Measurements from ENCODE around the gene PLXNA4.

Gene PLXNA4

DNA sequence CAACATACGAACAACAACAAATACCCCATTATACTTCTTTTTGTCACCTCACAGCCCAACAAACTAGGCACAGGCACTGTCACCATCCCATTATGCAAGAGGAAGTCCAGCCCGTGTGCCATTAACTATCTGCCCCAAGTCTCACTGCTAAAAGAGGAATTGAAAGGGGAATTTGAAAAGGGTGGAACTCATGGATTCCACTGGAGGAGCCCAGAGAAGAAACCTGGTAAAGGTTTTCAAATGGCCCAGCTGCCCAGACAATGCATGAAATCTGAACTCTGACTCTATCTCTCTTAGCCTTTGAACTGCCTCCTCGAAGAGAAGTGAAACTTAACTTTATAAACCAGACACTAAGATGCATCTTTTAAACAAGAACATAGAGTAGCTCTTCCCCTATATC is 130.0 kb downstream of the PLXNA4 start:
- no peak overlapping the region for H3K27ac ChIP-seq (ENCODE audit: low read depth, low read length)
- no peak overlapping the region for H3K4me3 ChIP-seq (ENCODE audit: low read depth in 1 of 2, low read length in 2 of 2)
- no peak overlapping the region for H3K9ac ChIP-seq (ENCODE audit: low read length)
- no peaks in the 10 kb centered on the region for H3K27me3 ChIP-seq (ENCODE audit: control insufficient read depth in 1 of 2, insufficient read depth in 2 of 2, low read length in 2 of 2)
- no peaks in the 10 kb centered on the region for H3K36me3 ChIP-seq (ENCODE audit: insufficient read depth, low read length)
- H3K4me1 ChIP-seq (ENCODE audit: insufficient read depth, low read length) = no peaks in the 10 kb centered on the region
- no peaks in the 10 kb centered on the region for H3K9me3 ChIP-seq (ENCODE audit: low read length)

DNA sequence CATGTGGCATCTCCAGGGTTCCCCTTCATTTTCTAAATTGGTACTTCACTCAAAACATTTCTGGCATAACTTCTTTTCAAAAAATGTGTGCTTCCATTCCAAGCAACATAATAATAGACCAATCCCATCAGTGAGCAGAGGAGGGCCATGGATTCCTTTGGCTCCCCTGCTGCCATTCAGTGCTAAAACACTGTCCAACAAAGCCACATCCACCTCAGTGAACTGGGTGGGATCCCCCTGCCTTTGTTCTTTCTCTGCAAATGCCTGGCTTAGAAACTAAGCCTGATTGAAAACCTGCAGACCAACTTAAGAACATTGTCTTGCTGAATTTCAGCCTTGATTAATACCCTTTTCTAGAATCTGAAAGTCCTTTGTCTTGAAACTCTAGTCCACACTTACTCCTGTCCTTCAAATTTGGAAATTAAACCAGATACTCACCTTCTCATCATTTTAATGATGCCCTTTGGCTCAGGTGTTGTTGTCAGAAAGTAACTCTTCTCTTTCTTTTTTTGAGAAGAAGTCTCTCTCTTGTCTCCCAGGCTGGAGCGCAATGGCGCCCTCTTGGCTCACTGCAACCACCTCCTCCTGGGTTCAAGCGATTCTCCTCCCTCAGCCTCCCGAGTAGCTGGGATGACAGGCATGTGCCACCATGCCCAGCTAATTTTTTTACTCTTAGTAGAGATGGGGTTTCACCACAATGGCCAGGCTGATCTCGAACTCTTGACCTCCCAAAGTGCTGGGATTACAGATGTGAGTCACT is 132.3 kb downstream of the PLXNA4 start:
- no peak overlapping the region for H3K27ac ChIP-seq (ENCODE audit: low read depth, low read length)
- no peaks in the 10 kb centered on the region for H3K9me3 ChIP-seq (ENCODE audit: low read length)
- no peaks in the 10 kb centered on the region for H3K4me1 ChIP-seq (ENCODE audit: insufficient read depth, low read length)
- no peak overlapping the region for H3K4me3 ChIP-seq (ENCODE audit: low read depth in 1 of 2, low read length in 2 of 2)
- H3K36me3 ChIP-seq (ENCODE audit: insufficient read depth, low read length) = no peaks in the 10 kb centered on the region
- H3K9ac ChIP-seq (ENCODE audit: low read length) = no peak overlapping the region
- no peaks in the 10 kb centered on the region for H3K27me3 ChIP-seq (ENCODE audit: control insufficient read depth in 1 of 2, insufficient read depth in 2 of 2, low read length in 2 of 2)

DNA sequence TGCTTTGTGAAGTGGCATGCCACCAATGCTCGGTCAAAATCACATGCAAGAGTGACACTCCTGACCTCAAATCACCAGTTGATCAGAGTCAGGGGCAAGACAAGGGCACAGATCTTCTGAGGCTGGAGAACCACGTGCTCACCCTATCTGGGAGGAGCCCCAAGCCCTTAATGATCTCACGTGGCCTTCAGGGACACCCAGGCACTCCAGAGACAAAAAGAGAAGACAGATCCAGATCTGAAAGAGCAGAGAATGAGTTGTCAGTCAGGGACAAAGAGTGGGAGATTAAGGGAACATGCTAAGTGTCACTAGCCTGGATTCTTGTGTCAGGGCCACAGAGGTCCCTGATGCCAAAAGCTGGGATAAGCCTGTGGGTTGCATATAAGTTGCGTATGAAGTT is 134.3 kb downstream of the PLXNA4 start:
- Histone ChIP-seq H3K27me3 (ENCODE audit: control insufficient read depth in 1 of 2, insufficient read depth in 2 of 2, low read length in 2 of 2) (no peaks in the 10 kb centered on the region), H3K4me3 (ENCODE audit: low read depth in 1 of 2, low read length in 2 of 2) (no peak overlapping the region), H3K4me1 (ENCODE audit: insufficient read depth, low read length) (no peaks in the 10 kb centered on the region), H3K36me3 (ENCODE audit: insufficient read depth, low read length) (no peaks in the 10 kb centered on the region), H3K27ac (ENCODE audit: low read depth, low read length) (no peak overlapping the region), H3K9ac (ENCODE audit: low read length) (no peak overlapping the region), H3K9me3 (ENCODE audit: low read length) (no peaks in the 10 kb centered on the region)

DNA sequence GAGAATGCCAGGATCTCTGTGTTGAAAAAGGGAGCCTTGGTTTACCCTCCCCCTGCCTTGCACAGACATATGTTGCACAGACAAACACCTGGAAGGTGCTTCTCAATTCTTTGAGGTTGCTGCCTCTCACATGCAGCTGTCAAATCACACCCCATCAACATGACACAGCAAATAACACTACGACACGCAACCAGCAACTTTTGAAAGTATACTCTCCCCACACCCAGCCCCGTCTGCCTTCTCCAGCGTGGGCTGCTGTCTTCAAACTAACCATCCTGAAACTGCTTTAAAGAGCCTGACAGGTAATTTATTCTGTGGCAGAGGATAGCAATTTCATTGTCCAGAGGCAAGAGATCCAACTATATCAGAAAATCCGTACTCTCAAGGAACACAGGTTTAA is 136.1 kb downstream of the PLXNA4 start:
- no peak overlapping the region for H3K27ac ChIP-seq (ENCODE audit: low read depth, low read length)
- no peaks in the 10 kb centered on the region for H3K36me3 ChIP-seq (ENCODE audit: insufficient read depth, low read length)
- H3K27me3 ChIP-seq (ENCODE audit: control insufficient read depth in 1 of 2, insufficient read depth in 2 of 2, low read length in 2 of 2) = no peaks in the 10 kb centered on the region
- H3K9ac ChIP-seq (ENCODE audit: low read length) = no peak overlapping the region
- H3K4me3 ChIP-seq (ENCODE audit: low read depth in 1 of 2, low read length in 2 of 2) = no peak overlapping the region
- no peaks in the 10 kb centered on the region for H3K4me1 ChIP-seq (ENCODE audit: insufficient read depth, low read length)
- no peaks in the 10 kb centered on the region for H3K9me3 ChIP-seq (ENCODE audit: low read length)

DNA sequence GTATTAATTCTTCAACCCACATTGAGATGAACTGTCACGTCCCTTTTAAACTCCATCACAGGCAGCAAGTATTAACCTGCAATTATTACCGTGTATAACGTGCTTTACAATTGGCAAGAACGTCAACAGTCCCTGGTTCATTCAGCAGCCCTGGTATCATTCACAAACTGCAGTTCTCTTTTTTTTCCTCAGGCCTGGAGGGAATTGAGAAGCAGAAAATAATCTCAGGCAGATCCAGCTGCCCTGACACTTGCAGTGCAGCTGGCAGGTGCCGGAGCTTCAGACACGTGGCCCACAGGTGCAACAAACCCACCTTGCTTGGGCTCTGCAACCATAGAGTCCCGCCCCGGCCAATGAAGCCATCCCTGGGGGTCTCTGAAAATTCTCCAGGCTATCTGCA is 137.3 kb downstream of the PLXNA4 start:
- Histone ChIP-seq H3K4me3 (ENCODE audit: low read depth in 1 of 2, low read length in 2 of 2) (no peak overlapping the region), H3K36me3 (ENCODE audit: insufficient read depth, low read length) (no peaks in the 10 kb centered on the region), H3K9me3 (ENCODE audit: low read length) (no peaks in the 10 kb centered on the region), H3K27ac (ENCODE audit: low read depth, low read length) (no peak overlapping the region), H3K27me3 (ENCODE audit: control insufficient read depth in 1 of 2, insufficient read depth in 2 of 2, low read length in 2 of 2) (no peaks in the 10 kb centered on the region), H3K9ac (ENCODE audit: low read length) (no peak overlapping the region), H3K4me1 (ENCODE audit: insufficient read depth, low read length) (no peaks in the 10 kb centered on the region)

DNA sequence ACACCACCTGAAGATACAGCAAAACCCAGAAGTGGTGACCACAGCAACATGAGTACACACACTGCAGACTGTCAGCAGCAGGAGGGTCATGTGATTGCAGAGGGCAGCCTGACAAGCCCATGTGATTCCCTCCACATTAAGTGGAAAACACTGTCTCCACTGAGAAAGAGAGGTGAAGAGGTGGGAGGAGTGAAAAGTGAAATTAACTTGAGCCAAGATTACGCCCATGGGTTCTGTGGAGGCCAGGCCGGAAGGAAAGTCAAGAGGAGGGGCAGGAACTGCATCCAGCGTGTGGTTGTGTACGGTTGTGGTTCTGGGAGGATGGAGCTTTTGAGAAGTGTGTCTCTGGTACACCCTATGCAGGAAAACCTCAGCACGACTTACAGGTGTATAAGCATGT is 138.5 kb downstream of the PLXNA4 start:
- Histone ChIP-seq H3K4me1 (ENCODE audit: insufficient read depth, low read length) (no peaks in the 10 kb centered on the region), H3K4me3 (ENCODE audit: low read depth in 1 of 2, low read length in 2 of 2) (no peak overlapping the region), H3K9me3 (ENCODE audit: low read length) (no peaks in the 10 kb centered on the region), H3K27ac (ENCODE audit: low read depth, low read length) (no peak overlapping the region), H3K27me3 (ENCODE audit: control insufficient read depth in 1 of 2, insufficient read depth in 2 of 2, low read length in 2 of 2) (no peaks in the 10 kb centered on the region), H3K36me3 (ENCODE audit: insufficient read depth, low read length) (no peaks in the 10 kb centered on the region), H3K9ac (ENCODE audit: low read length) (no peak overlapping the region)

DNA sequence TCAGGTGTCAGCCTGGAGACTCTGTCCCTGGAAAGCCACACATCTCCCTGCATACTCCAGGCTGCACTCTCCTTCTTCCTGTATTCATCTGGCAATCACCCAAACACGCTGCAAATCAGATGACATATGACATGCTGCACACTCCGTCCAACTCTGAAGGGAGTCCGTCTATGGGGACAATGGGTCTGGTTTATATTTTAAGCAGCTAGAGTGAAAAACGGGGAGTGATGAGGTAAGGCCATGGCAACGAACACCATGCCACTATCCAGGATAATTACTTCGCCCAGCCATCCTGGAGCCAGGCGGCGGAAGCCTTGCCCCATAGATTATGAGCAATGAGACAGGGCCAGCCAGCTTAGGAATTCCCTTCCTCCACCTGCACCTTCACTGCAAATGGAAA is 140.1 kb downstream of the PLXNA4 start:
- H3K9me3 ChIP-seq (ENCODE audit: low read length) = no peaks in the 10 kb centered on the region
- H3K27me3 ChIP-seq (ENCODE audit: control insufficient read depth in 1 of 2, insufficient read depth in 2 of 2, low read length in 2 of 2) = no peaks in the 10 kb centered on the region
- no peak overlapping the region for H3K27ac ChIP-seq (ENCODE audit: low read depth, low read length)
- H3K4me3 ChIP-seq (ENCODE audit: low read depth in 1 of 2, low read length in 2 of 2) = no peak overlapping the region
- H3K9ac ChIP-seq (ENCODE audit: low read length) = no peak overlapping the region
- H3K4me1 ChIP-seq (ENCODE audit: insufficient read depth, low read length) = no peaks in the 10 kb centered on the region
- no peaks in the 10 kb centered on the region for H3K36me3 ChIP-seq (ENCODE audit: insufficient read depth, low read length)

DNA sequence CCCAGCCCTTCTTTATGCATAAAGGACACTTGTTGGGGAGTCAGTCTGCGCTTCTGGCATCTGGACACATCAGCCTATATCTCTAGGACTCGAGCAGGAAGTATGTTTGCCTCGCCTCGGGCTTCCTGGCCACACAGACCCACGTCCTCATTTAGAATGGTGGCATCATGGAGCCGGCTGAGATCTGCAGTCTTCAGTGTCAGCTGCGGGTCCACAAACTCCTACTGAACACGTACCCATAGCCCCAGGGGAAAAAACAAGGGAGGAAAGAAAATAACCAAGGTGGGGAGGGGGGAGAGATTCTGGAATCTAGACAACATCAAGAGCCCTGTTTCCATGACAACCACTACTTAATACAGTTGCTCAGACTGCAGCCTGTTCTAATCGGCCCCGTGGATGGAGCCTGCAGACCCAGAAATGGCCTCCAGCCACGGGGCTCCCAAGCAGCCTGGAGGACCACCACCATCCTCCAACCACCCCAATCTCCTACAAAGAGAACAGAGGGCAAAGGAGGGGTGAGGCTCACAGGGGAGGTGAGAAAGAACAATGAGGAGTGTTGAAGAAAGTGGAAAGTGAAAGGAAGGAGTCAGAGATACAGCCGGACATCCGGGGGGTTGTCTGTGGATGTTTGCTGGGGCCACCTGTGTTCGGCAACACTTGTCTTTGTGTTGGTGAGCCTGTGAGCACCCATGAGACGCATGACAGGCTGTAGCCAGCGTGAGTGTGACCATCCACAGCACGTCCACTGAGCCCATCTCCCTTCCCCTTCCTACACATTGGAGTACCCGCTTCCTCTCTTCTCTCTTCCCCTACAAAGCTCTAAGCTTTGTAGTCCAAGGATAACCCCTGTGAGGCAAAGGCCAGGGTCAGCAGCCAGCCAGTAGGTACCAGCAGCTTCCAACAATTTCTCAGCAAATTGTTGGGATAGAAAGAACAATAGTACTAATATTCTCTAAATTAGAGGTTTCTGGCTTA is 141.0 kb downstream of the PLXNA4 start:
- Histone ChIP-seq H3K27ac (ENCODE audit: low read depth, low read length) (no peak overlapping the region), H3K4me1 (ENCODE audit: insufficient read depth, low read length) (no peaks in the 10 kb centered on the region), H3K36me3 (ENCODE audit: insufficient read depth, low read length) (no peaks in the 10 kb centered on the region), H3K9ac (ENCODE audit: low read length) (no peak overlapping the region), H3K9me3 (ENCODE audit: low read length) (no peaks in the 10 kb centered on the region), H3K4me3 (ENCODE audit: low read depth in 1 of 2, low read length in 2 of 2) (no peak overlapping the region), H3K27me3 (ENCODE audit: control insufficient read depth in 1 of 2, insufficient read depth in 2 of 2, low read length in 2 of 2) (no peaks in the 10 kb centered on the region)

DNA sequence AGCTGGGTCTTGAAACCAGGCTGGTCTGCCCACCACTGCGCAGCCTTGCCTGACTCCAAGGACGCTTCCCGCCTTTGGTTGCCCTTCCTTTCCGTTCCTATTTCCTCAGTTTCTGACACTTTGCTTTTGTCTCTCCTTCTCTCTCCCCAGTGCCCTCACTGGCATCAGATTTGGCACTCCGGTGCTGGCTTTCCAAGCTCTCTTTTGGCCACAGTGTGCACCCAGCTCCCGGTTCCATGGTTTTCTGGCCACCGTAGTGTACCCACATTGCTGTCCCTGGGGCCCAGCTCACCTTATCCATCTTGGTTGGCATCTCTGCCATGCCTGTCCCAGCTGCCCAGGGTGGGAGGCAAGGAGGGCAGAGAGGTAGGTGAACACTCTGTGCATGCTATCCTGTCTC is 142.2 kb downstream of the PLXNA4 start:
- H3K27ac ChIP-seq (ENCODE audit: low read depth, low read length) = no peak overlapping the region
- H3K4me3 ChIP-seq (ENCODE audit: low read depth in 1 of 2, low read length in 2 of 2) = no peak overlapping the region
- H3K4me1 ChIP-seq (ENCODE audit: insufficient read depth, low read length) = no peaks in the 10 kb centered on the region
- no peaks in the 10 kb centered on the region for H3K9me3 ChIP-seq (ENCODE audit: low read length)
- H3K27me3 ChIP-seq (ENCODE audit: control insufficient read depth in 1 of 2, insufficient read depth in 2 of 2, low read length in 2 of 2) = no peaks in the 10 kb centered on the region
- H3K9ac ChIP-seq (ENCODE audit: low read length) = no peak overlapping the region
- H3K36me3 ChIP-seq (ENCODE audit: insufficient read depth, low read length) = no peaks in the 10 kb centered on the region

DNA sequence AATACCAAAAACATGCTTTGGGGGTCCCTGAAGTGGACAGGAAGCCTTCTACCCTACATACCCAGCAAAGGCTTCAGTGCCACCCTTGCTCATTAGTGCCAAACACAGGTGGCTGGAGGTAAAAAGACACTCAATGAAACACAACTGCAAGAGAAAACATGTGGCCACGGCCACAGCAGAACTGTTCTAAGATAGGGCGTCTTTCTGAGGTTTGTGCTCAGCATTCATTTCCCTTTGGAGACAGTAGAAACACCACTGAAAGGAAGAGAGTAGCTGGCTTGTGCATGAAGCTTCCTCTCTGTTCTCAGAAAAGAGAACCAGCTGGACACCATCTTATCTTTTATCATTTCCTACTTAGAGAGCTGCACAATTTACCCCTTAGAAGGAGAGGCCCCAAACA is 143.0 kb downstream of the PLXNA4 start:
- H3K4me3 ChIP-seq (ENCODE audit: low read depth in 1 of 2, low read length in 2 of 2) = no peak overlapping the region

DNA sequence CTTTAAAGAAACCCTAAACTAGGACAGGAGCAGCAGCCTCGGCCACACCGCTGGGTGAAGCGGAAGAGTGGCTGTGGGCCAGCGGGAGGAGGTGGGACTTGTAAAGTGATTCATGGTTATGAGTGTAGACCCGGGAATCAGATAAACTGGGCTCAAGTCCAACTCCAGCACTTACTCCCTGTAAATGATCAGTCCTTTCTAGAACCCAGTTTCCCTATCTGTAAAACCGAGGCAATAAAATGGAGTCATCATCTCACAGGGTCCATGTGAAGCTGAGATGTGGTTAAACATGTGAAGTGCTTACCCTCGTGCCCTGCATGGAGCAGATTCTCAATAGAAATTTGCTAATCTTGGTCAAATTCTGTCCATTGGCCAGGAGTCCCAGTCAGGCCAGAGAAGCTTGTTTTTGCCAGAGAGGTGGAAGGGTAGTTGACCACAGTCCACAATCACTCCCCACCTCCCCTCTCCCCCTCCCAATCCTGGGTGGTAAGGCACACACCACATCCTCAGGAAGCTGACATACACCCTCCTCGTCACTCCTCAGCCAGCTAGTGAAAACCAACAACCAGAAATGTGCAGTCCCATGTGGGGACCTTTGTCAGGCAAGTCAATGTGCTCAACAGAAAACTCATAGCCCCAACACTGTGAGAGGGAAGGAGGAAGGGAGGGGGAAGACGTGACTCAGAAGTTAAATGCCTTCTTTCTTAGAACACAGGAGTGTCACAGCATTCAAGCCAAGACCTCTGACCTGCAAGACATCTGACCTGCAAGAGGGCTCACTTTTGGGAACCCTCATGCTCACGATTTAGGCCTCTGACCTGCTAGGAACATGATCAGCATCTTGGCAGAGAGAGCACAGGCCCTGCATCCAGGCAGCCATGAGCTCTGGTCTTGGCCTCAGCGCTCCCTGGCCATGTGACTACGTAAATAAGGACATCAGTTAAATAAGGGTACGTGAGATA is 145.1 kb downstream of the PLXNA4 start:
- Histone ChIP-seq H3K4me1 (ENCODE audit: insufficient read depth, low read length) (no peaks in the 10 kb centered on the region), H3K27ac (ENCODE audit: low read depth, low read length) (no peak overlapping the region), H3K9me3 (ENCODE audit: low read length) (no peaks in the 10 kb centered on the region)

More for the DNA sequence above, 143.0 kb downstream of the PLXNA4 start:
- H3K4me1 ChIP-seq (ENCODE audit: insufficient read depth, low read length) = no peaks in the 10 kb centered on the region
- no peaks in the 10 kb centered on the region for H3K36me3 ChIP-seq (ENCODE audit: insufficient read depth, low read length)
- no peaks in the 10 kb centered on the region for H3K27me3 ChIP-seq (ENCODE audit: control insufficient read depth in 1 of 2, insufficient read depth in 2 of 2, low read length in 2 of 2)
- H3K9ac ChIP-seq (ENCODE audit: low read length) = no peak overlapping the region
- H3K27ac ChIP-seq (ENCODE audit: low read depth, low read length) = no peak overlapping the region
- H3K9me3 ChIP-seq (ENCODE audit: low read length) = no peaks in the 10 kb centered on the region

More for the DNA sequence above, 145.1 kb downstream of the PLXNA4 start:
- H3K9ac ChIP-seq (ENCODE audit: low read length) = no peak overlapping the region
- H3K27me3 ChIP-seq (ENCODE audit: control insufficient read depth in 1 of 2, insufficient read depth in 2 of 2, low read length in 2 of 2) = no peaks in the 10 kb centered on the region
- H3K4me3 ChIP-seq (ENCODE audit: low read depth in 1 of 2, low read length in 2 of 2) = no peak overlapping the region
- H3K36me3 ChIP-seq (ENCODE audit: insufficient read depth, low read length) = no peaks in the 10 kb centered on the region

Data from muscle layer of colon (tissue), 2 donors.